MM.1S (cell line): Measurements from ENCODE around the gene GRPR.

Source experiments
- DNase-seq: peaks from one replicate; pipeline ENCODE4 v3.0.0-alpha.2; 2015
- H2AFZ ChIP-seq: fragments of 300-600 bp; sonication (generic); 2 replicates; pipeline ENCODE4 v1.6.0; 2016; ENCODE audit warnings: antibody characterized with exemption, low read length
- H3F3A ChIP-seq: fragments of 300-600 bp; sonication (generic); 2 replicates; pipeline ENCODE4 v1.6.1; 2016; ENCODE audit warnings: mild to moderate bottlenecking, antibody characterized with exemption, low read length, moderate library complexity, mixed read lengths; ENCODE audit not compliant: insufficient read depth
- H3K27ac ChIP-seq: fragments of 300-600 bp; sonication (generic); 2 replicates; pipeline ENCODE4 v1.5.1; 2016; ENCODE audit warnings: mild to moderate bottlenecking, low read length
- H3K27me3 ChIP-seq: fragments of 300-600 bp; sonication (generic); replicated peaks from 2 replicates; pipeline ENCODE4 v1.6.0; 2016; ENCODE audit warnings: low read length; ENCODE audit not compliant: insufficient read depth
- H3K36me3 ChIP-seq: fragments of 300-600 bp; sonication (generic); replicated peaks from 2 replicates; pipeline ENCODE4 v1.6.1; 2016; ENCODE audit warnings: mild to moderate bottlenecking, low read length, mixed read lengths; ENCODE audit not compliant: insufficient read depth
- H3K4me1 ChIP-seq: fragments of 300-600 bp; sonication (generic); 2 replicates; pipeline ENCODE4 v1.6.1; 2016; ENCODE audit warnings: low read length, mixed read lengths
- H3K4me2 ChIP-seq: fragments of 300-600 bp; sonication (generic); 2 replicates; pipeline ENCODE4 v1.6.0; 2016; ENCODE audit warnings: low read depth, low read length
- H3K4me3 ChIP-seq: fragments of 300-600 bp; sonication (generic); 2 replicates; pipeline ENCODE4 v1.5.1; 2016; ENCODE audit warnings: low read length, mixed read lengths
- H3K79me2 ChIP-seq: fragments of 300-600 bp; sonication (generic); 2 replicates; pipeline ENCODE4 v1.6.1; 2016; ENCODE audit warnings: mixed run types, low read length, mixed read lengths
- H3K9ac ChIP-seq: fragments of 300-600 bp; sonication (generic); 2 replicates; pipeline ENCODE4 v1.6.1; 2016; ENCODE audit warnings: low read length, mixed read lengths
- H3K9me2 ChIP-seq: fragments of 300-600 bp; sonication (generic); replicated peaks from 2 replicates; pipeline ENCODE4 v1.6.1; 2016; ENCODE audit warnings: mild to moderate bottlenecking, low read length, mixed read lengths; ENCODE audit not compliant: insufficient read depth
- H3K9me3 ChIP-seq: fragments of 300-600 bp; sonication (generic); replicated peaks from 2 replicates; pipeline ENCODE4 v1.6.1; 2016; ENCODE audit warnings: mild to moderate bottlenecking, low read length, mixed read lengths; ENCODE audit not compliant: insufficient read depth
- H4K20me1 ChIP-seq: fragments of 300-600 bp; sonication (generic); 2 replicates; pipeline ENCODE4 v1.6.1; 2016; ENCODE audit warnings: mild to moderate bottlenecking, low read length, moderate library complexity, mixed read lengths; ENCODE audit not compliant: insufficient read depth
- CTCF ChIP-seq: fragments of 300-600 bp; sonication (generic); IDR thresholded peaks from 2 replicates; pipeline ENCODE4 v1.5.1; 2016; ENCODE audit warnings: antibody characterized with exemption, low read length, mixed read lengths
- EZH2 ChIP-seq: fragments of 300-600 bp; sonication (generic); optimal IDR thresholded peaks from 2 replicates; pipeline ENCODE3; 2017; ENCODE audit warnings: low read depth, mild to moderate bottlenecking, antibody characterized with exemption, low read length, mixed read lengths
- EZH2phosphoT487 ChIP-seq: fragments of 300-600 bp; sonication (generic); IDR thresholded peaks from 2 replicates; pipeline ENCODE4 v1.6.1; 2018; ENCODE audit warnings: antibody characterized with exemption, low read length

The GRPR gene

DNA sequence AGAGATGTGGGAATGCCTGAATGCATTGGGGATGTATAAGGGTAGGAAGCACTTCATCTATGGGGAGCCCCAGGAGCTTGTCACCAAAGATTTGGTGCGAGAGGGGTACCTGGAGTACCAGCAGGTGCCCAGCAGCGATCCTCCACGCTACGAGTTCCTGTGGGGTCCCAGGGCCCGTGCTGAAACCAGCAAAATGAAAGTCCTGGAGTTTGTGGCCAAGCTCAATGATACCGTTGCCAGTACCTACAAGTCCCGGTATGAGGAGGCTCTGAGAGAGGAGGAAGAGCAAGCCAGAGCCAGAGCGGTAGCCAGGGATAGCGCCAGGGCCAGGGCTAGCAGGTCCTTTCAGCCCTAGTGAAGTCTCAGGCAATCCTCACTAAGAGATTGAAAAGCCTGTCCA, 47.7 kb downstream of the GRPR start:
- no peaks in the 10 kb centered on the region for H3K36me3 ChIP-seq
- H3K4me2 ChIP-seq: no peak overlapping the region
- H3K4me1 ChIP-seq: no peaks in the 10 kb centered on the region
- H3K27ac ChIP-seq: no peak overlapping the region
- H3K9ac ChIP-seq: no peak overlapping the region
- no peaks in the 10 kb centered on the region for H3K27me3 ChIP-seq
- H3K79me2 ChIP-seq: no peaks in the 10 kb centered on the region
- H3K9me2 ChIP-seq: no peaks in the 10 kb centered on the region
- TF ChIP-seq EZH2phosphoT487 (no peak), CTCF (no peak), EZH2 (no peak)
- H4K20me1 ChIP-seq: no peaks in the 10 kb centered on the region
- no peaks in the 10 kb centered on the region for H3F3A ChIP-seq
- no peak overlapping the region for H2AFZ ChIP-seq
- H3K4me3 ChIP-seq: no peak overlapping the region
- no peaks in the 10 kb centered on the region for H3K9me3 ChIP-seq
- no peak for DNase-seq

DNA sequence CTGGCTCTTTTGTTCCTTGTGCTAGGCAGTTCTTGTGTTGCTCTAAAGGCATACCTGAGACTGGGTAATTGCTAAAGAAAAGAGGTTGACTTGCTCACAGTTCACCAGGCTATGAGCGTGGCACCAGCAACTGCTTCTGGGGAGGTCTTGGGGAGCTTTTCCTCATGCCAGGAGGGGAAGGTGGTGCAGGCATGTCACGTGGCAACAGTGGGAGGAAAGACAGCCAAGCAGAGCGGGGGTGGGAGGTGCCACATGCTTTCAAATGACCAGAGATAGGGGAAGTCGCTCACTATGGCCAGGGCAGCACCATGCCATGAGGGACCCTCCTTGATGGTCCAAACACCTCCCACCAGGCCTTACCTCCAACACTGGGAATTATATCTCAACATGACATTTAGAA, 48.6 kb downstream of the GRPR start:
- no peak for TF ChIP-seq CTCF
- no peak for TF ChIP-seq EZH2
- no peak for TF ChIP-seq EZH2phosphoT487
- H4K20me1 ChIP-seq: no peaks in the 10 kb centered on the region
- H3K27ac ChIP-seq: no peak overlapping the region
- no peaks in the 10 kb centered on the region for H3K79me2 ChIP-seq
- no peaks in the 10 kb centered on the region for H3K4me1 ChIP-seq
- no peak overlapping the region for H3K4me3 ChIP-seq
- no peak overlapping the region for H3K4me2 ChIP-seq
- no peaks in the 10 kb centered on the region for H3K36me3 ChIP-seq
- no peaks in the 10 kb centered on the region for H3F3A ChIP-seq
- no peaks in the 10 kb centered on the region for H3K9me3 ChIP-seq
- no peaks in the 10 kb centered on the region for H3K27me3 ChIP-seq
- H3K9me2 ChIP-seq: no peaks in the 10 kb centered on the region
- no peak overlapping the region for H2AFZ ChIP-seq
- no peak overlapping the region for H3K9ac ChIP-seq
- no peak for DNase-seq

DNA sequence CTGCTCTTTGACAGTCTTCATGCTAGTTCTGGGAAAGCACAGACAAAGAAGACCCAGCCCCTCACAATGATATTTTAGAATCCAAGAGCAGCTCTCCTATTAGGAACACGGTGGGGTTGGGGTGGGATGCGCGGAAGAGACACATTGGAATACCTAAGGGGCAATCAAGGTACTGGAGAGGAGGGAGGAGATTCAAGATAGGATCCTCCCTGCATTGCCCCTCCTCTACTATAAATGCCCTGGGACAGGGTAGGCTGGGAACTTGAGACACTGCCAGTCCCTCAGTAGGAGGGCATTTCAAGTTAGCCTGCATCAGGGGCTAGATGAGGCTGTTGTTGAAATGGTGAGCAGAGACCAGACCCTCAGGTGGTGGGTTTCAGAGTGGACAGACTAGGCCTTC, 49.0 kb downstream of the GRPR start:
- Histone ChIP-seq H4K20me1 (no peaks in the 10 kb centered on the region), H3K9me2 (no peaks in the 10 kb centered on the region), H3K9ac (no peak overlapping the region), H2AFZ (no peak overlapping the region), H3K4me1 (no peaks in the 10 kb centered on the region), H3K9me3 (no peaks in the 10 kb centered on the region), H3K4me2 (no peak overlapping the region), H3K36me3 (no peaks in the 10 kb centered on the region), H3K79me2 (no peaks in the 10 kb centered on the region), H3F3A (no peaks in the 10 kb centered on the region), H3K27ac (no peak overlapping the region), H3K27me3 (no peaks in the 10 kb centered on the region), H3K4me3 (no peak overlapping the region)
- no peak for DNase-seq
- TF ChIP-seq CTCF (no peak), EZH2 (no peak), EZH2phosphoT487 (no peak)
